Coronary artery (tissue), 2 donors: ENCODE data around the gene CDON.

Experiments used
- DNase-seq: peaks from one replicate; pipeline ENCODE4 v3.0.0-alpha.2; 2017; ENCODE audit warnings: low spot score
- H3K27ac ChIP-seq, 2 donors: fragments of 200-600 bp; sonication (generic); one replicate each; pipeline ENCODE4 v1.5.1; 2016 to 2019
- H3K4me3 ChIP-seq: fragments of 200-600 bp; sonication (generic); 2 replicates; pipeline ENCODE4 v1.5.1; 2016; ENCODE audit warnings: mild to moderate bottlenecking, moderate library complexity
- TF ChIP-seq, protein P1 (sequence below): fragments of 200-600 bp; sonication (generic); IDR thresholded peaks from one replicate; pipeline ENCODE4 v1.5.1; 2019; ENCODE audit warnings: antibody characterized with exemption

Gene CDON

DNA sequence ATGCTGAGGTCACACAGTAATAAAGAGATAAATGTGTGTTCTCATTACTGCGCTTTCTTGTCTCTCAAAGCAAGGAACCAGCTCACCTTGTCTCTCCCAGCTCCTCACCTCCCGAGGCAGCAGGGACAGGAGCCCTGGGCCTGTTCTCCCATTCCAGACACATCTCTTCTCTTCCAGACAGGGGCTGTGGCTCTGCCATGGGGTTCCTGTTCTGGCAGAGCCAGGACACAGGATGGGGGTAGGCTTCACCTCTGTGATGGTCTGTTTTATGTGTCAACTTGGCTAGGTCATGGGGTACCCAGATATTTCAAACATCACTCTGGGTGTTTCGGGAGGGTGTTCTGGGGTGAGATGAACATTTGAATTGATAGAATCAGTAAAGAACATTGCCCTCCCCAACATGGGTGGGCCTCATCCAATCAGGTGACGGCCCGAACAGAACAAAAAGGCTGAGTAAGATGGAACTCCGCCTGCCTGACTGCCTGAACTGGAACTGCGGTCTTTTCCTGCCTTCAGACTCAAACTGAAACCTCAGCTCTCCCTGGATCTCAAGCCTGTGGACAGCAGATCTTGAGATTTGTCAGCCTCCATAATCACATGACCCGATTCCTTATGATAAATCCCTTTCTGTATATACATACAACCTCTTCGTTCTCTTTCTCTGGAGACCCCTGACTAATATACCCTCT is 118.9 kb downstream of the CDON start:
- Histone ChIP-seq H3K4me3 (no peak overlapping the region), H3K27ac (no peak overlapping the region)
- peak; percentile 56 for DNase-seq
- TF ChIP-seq, protein P1, sequence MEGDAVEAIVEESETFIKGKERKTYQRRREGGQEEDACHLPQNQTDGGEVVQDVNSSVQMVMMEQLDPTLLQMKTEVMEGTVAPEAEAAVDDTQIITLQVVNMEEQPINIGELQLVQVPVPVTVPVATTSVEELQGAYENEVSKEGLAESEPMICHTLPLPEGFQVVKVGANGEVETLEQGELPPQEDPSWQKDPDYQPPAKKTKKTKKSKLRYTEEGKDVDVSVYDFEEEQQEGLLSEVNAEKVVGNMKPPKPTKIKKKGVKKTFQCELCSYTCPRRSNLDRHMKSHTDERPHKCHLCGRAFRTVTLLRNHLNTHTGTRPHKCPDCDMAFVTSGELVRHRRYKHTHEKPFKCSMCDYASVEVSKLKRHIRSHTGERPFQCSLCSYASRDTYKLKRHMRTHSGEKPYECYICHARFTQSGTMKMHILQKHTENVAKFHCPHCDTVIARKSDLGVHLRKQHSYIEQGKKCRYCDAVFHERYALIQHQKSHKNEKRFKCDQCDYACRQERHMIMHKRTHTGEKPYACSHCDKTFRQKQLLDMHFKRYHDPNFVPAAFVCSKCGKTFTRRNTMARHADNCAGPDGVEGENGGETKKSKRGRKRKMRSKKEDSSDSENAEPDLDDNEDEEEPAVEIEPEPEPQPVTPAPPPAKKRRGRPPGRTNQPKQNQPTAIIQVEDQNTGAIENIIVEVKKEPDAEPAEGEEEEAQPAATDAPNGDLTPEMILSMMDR: no peak

DNA sequence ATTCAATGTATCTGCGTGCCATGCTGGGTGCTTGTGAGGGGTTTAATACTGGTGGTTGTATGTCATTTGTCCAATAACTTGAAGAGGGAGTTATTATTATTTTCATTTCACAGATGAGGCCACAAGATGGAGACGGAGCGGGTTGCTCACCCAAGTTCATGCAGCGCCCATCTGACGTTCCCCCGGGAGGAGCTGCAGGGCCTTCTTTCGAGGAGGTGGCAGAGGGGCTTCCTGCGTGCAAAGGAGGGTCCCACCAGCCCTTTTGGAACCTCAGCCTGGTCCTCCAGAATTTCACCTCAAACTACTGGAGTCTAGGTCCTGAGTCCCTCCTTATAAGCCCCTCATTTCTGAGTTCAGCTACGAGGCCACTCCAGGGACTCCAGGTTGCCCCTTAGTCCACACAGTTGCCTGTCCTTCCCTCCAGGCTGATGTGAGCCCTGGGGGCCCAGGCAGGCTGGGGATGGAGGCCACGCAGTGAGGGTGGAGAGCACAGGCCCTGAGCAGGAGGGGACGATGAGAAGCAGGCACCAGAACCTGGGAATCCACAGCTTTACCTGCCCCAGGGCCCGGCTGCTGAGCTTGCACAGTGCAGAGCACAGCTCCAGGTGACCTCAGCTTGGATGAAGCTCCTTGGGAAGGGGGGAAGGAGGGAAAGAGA is 119.8 kb downstream of the CDON start:
- Histone ChIP-seq H3K27ac (no peak overlapping the region), H3K4me3 (no peak overlapping the region)
- peak; percentile 64 for DNase-seq
- TF ChIP-seq, protein P1: no peak

DNA sequence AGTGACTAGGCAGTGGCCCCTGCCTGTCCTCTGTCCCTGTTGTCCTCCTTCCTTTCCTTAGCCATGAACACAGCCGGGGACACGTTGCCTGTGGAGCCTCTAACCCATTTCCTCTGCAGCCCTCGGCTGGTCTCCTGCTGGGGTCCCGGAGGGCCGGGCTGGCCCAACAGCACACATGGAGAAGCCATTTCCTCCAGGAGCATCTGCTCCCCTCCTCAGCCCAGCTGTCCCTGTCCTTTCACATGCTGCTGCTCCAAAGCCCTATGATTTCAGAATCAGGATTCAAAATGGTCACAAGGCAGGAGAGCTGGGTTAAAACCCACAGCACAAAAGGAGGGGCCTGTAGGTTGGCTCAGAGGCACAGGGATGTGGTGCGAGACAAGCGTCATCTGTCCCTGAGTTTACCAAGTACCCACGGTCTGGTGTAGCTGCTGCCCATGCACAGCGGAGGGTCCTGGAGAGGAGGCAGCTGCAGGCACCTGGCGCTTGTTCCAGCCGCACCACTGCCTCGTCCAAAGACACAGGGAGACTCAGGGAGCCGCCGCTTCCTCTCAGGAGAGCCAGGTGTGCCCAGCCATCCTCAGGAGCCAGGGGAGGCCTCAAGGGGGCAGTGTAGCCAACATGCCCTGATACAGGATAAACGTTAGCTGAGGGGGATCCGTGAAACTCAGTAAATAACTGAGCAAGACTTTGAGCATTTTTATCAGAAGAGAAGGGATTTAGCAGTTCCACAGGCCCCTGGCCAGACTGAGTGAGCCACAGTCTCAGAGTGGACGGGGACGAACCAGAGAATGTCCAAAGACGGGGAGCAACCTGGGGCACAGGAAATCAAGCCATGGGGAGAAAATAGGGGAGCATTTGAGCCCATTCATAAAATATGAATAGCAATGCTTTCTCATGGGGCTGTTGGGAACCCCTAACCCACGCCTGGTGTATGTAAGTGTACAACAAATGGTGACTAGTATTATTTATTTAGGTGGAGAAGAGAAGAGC is 120.8 kb downstream of the CDON start:
- DNase-seq: peak; percentile 64
- Histone ChIP-seq H3K4me3 (no peak overlapping the region), H3K27ac (no peak overlapping the region)
- TF ChIP-seq, protein P1: peak; percentile 24

DNA sequence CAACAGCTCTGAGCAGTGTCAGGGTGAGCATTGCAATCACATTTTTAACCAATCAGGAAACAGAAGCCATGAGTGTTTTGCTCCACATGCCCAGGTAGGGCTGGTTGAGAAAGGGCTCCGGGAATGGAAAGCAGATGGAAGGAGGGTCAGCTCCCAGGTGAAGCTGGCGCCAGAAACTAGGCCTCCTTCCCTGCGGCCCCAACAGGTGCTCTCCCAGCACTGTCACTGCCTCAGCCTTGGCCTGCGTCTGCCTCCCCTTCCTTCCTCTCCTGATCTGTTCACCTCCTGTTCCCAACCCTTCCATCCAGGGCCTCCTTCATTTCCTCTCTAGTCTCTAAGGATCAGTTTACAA is 121.4 kb downstream of the CDON start:
- peak; percentile 52 for DNase-seq
- TF ChIP-seq, protein P1: no peak
- Histone ChIP-seq H3K27ac (no peak overlapping the region), H3K4me3 (no peak overlapping the region)

DNA sequence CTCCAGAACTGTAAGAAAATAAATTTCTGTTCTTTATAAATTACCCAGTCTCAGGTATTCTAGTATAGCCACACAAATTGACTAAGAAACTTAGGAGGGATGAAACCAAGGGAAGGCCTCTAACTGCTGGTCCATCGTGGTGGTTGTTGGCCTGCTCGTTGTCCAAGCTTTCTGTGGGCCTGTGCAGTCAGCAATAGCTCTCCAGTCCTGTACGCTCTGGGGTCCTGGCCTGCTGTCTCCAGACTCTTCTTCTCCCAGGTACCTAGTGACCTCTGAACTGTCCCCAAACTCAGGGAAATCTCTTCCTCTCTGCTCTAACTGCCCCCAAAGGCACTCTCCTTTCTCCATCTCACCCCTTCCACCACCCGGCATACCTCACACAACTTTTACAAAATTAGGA is 122.5 kb downstream of the CDON start:
- DNase-seq: peak; percentile 7
- TF ChIP-seq, protein P1: no peak
- Histone ChIP-seq H3K27ac (no peak overlapping the region), H3K4me3 (no peak overlapping the region)

DNA sequence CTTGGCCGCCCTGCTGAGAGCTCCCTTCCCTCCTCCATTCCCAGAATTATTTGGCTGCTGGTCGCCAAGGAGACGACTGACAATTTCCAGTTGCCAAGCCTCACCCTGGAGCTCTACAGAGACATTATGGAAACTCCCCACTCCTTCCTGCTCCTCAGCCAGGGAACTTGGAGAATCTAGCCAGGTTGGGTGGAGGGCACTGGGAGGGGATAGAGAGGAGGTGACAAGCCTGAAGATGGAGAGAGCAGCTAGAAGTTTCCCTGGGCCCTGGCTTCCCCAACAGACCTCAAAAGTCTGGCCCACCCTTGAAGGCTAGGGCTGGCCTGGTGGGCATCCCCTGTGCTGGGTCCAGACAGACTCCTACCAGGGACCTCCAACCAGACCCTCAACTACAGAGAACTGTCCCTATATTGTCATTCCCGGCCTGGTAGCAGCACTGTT is 123.6 kb downstream of the CDON start:
- H3K27ac ChIP-seq: no peak overlapping the region
- peak; percentile 67 for DNase-seq
- no peak overlapping the region for H3K4me3 ChIP-seq
- TF ChIP-seq, protein P1: no peak
